ENCODE data around the gene SLC2A6. TPM values are rescaled to one million over a fixed set of nuclear protein-coding genes. Genes with fewer than 3 reads are reported as not detected.

The SLC2A6 gene
- total RNA-seq, 1 experiment from 2014 or later: 18.7 TPM

DNA sequence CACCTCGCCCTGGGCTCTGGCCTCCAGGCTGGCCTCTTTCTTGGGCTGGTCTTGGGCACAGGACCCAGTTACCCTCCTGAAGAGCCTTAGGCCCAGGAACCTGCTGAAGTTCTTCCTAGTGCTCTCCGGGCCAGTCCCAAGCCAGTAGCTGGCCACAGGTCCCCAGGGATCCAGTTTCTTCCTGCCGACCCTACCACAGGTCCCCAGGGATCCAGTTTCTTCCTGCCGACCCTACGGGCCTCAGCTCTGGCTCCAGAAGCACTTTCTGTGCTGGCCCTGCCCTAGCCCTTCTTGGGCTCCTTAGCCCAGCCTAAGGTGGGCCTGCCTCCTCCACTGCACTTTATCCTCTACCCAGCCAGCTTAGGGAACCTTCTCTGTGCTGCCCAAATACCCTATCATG is 37.3 kb downstream of the SLC2A6 start:
- TF ChIP-seq, protein P1, sequence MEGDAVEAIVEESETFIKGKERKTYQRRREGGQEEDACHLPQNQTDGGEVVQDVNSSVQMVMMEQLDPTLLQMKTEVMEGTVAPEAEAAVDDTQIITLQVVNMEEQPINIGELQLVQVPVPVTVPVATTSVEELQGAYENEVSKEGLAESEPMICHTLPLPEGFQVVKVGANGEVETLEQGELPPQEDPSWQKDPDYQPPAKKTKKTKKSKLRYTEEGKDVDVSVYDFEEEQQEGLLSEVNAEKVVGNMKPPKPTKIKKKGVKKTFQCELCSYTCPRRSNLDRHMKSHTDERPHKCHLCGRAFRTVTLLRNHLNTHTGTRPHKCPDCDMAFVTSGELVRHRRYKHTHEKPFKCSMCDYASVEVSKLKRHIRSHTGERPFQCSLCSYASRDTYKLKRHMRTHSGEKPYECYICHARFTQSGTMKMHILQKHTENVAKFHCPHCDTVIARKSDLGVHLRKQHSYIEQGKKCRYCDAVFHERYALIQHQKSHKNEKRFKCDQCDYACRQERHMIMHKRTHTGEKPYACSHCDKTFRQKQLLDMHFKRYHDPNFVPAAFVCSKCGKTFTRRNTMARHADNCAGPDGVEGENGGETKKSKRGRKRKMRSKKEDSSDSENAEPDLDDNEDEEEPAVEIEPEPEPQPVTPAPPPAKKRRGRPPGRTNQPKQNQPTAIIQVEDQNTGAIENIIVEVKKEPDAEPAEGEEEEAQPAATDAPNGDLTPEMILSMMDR (conservative IDR thresholded peaks at IDR 0.05): no peak
- no peak overlapping the region for H3K9ac ChIP-seq (ENCODE audit: extremely low read depth, insufficient read length, low read length)
- H3K27ac Mint-ChIP-seq: no peak overlapping the region; a peak in 1 of 7 replicates

More for the DNA sequence above, 37.3 kb downstream of the SLC2A6 start:
- Histone ChIP-seq H3K79me2 (ENCODE audit: insufficient read depth, low read length) (no peaks in the 10 kb centered on the region), H3T11ph (ENCODE audit: low read length) (no peak overlapping the region), H3K79me1 (ENCODE audit: insufficient read depth, low read depth, low read length, poor library complexity, severe bottlenecking) (no peaks in the 10 kb centered on the region), H4K91ac (ENCODE audit: insufficient read length, low read depth, low read length) (no peak overlapping the region), H2BK20ac (ENCODE audit: low read depth, low read length, poor library complexity, severe bottlenecking) (no peak overlapping the region), H4K20me1 (ENCODE audit: control insufficient read depth, insufficient read depth, insufficient read length) (no peaks in the 10 kb centered on the region), H3K4me2 (ENCODE audit: insufficient read depth, insufficient read length, low read length) (no peak overlapping the region), H3K4ac (ENCODE audit: low read depth, low read length) (no peak overlapping the region), H2BK120ac (ENCODE audit: low read depth, low read length, poor library complexity, severe bottlenecking) (no peak overlapping the region), H2AFZ (ENCODE audit: low read length) (no peak overlapping the region), H3K23ac (ENCODE audit: insufficient read length, low read depth, low read length) (no peak overlapping the region), H3K27ac (ENCODE audit: insufficient read length, low read depth, low read length) (no peak overlapping the region), H4K8ac (replicated peaks; ENCODE audit: insufficient read length, low read depth, low read length) (no peak overlapping the region), H3K9me3 (ENCODE audit: control insufficient read depth, low read depth, low read length) (no peaks in the 10 kb centered on the region), H4K5ac (ENCODE audit: insufficient read length, low read depth, low read length) (no peak overlapping the region), H2BK12ac (ENCODE audit: insufficient read length, low read depth, low read length) (no peak overlapping the region), H3K14ac (ENCODE audit: insufficient read depth, low read length) (no peak overlapping the region), H3K18ac (ENCODE audit: insufficient read length, low read depth, low read length) (no peak overlapping the region), H3K56ac (ENCODE audit: insufficient read length, low read depth, low read length) (no peak overlapping the region), H3K4me1 (ENCODE audit: insufficient read depth, low read length) (no peaks in the 10 kb centered on the region), H2BK5ac (ENCODE audit: insufficient read length, low read length) (no peak overlapping the region), H3K23me2 (ENCODE audit: insufficient read length, low read depth, low read length, poor library complexity, severe bottlenecking) (no peaks in the 10 kb centered on the region), H2BK15ac (ENCODE audit: low read depth, low read length) (no peak overlapping the region), H2AK5ac (ENCODE audit: insufficient read length, low read length) (no peak overlapping the region), H3K27me3 (ENCODE audit: insufficient read depth, low read length) (no peaks in the 10 kb centered on the region)
- Mint-ChIP-seq H3K36me3 (ENCODE audit: insufficient read depth in 1 of 3, low read depth in 3 of 3) (no peaks in the 10 kb centered on the region; a peak in 1 of 7 replicates), H3K4me1 (no peaks in the 10 kb centered on the region), H3K27me3 (ENCODE audit: low read depth) (no peaks in the 10 kb centered on the region; the same call in 1 of the 2 replicates), H3K9me3 (no peaks in the 10 kb centered on the region), H3K4me3 (no peak overlapping the region)
- no CpG with 5 or more reads among the region's 5 CpGs for WGBS (ENCODE audit: extremely low coverage, insufficient read length, low lambda C conversion rate)
- DNase-seq: no peak
